NCI-H146 treated with DMSO at 0.1 percent for 48 hours (cell line): Measurements from ENCODE around the gene THRAP3.
A peak's percentile ranks its signal among the peaks of the same experiment; 100 is the strongest.
"Not testable (repeated sequence)": the region's sequence is repeated elsewhere in the genome, so short reads cannot be mapped to it uniquely, and the experiment has no call there.

Source experiments
- DNase-seq: peaks from one replicate; lab custom pipeline; 2025; ENCODE audit not compliant: unreplicated experiment; lab: John Stamatoyannopoulos, UW

THRAP3 gene

GRCh38 chr1:36223996-36224536, at the start of gene THRAP3:
Gene THRAP3 (plus strand): TSS chr1:36224443. CDS start chr1:36282564, 58,121 bp downstream.
- peak; percentile 94 for DNase-seq

- no peak for DNase-seq
These were observed 49.5 kb upstream of the THRAP3 start for GRCh38 chr1:36174713-36175112.

- DNase-seq, result no peak
These were observed 48.8 kb upstream of the THRAP3 start for GRCh38 chr1:36175137-36176095.

GRCh38 chr1:36176106-36176949, 47.9 kb upstream of the THRAP3 start:
- no peak for DNase-seq

GRCh38 chr1:36177589-36178431, 46.4 kb upstream of the THRAP3 start:
- DNase-seq, result no peak

- DNase-seq, result no peak
These were observed 45.6 kb upstream of the THRAP3 start for GRCh38 chr1:36178471-36179219.

- no peak for DNase-seq
These were observed 45.0 kb upstream of the THRAP3 start for GRCh38 chr1:36179220-36179600.

GRCh38 chr1:36182734-36183133, 41.5 kb upstream of the THRAP3 start:
- DNase-seq, result no peak

GRCh38 chr1:36183309-36183856, 40.9 kb upstream of the THRAP3 start:
- no peak for DNase-seq

- DNase-seq, result peak; percentile 62
These were observed 36.2 kb upstream of the THRAP3 start for GRCh38 chr1:36187800-36188593.

GRCh38 chr1:36196805-36197204, 27.4 kb upstream of the THRAP3 start:
- not testable (repeated sequence) for DNase-seq

- DNase-seq, result no peak
These were observed 25.6 kb upstream of the THRAP3 start for GRCh38 chr1:36198641-36199040.

- no peak for DNase-seq
These were observed 24.1 kb upstream of the THRAP3 start for GRCh38 chr1:36199934-36200741.

- DNase-seq, result no peak
These were observed 21.2 kb upstream of the THRAP3 start for GRCh38 chr1:36203027-36203553.

GRCh38 chr1:36203554-36204346, 20.5 kb upstream of the THRAP3 start:
- DNase-seq, result no peak

- no peak for DNase-seq
These were observed 19.8 kb upstream of the THRAP3 start for GRCh38 chr1:36204347-36204909.
